Measurements from ENCODE around the gene CPLANE1. TPM values are rescaled to one million over a fixed set of nuclear protein-coding genes. Genes with fewer than 3 reads are reported as not detected.

The CPLANE1 gene
- total and polyA plus RNA-seq, 2 of the 4 experiments (the other 2 are of a cell fraction), result 4.4 to 17.9 TPM

DNA sequence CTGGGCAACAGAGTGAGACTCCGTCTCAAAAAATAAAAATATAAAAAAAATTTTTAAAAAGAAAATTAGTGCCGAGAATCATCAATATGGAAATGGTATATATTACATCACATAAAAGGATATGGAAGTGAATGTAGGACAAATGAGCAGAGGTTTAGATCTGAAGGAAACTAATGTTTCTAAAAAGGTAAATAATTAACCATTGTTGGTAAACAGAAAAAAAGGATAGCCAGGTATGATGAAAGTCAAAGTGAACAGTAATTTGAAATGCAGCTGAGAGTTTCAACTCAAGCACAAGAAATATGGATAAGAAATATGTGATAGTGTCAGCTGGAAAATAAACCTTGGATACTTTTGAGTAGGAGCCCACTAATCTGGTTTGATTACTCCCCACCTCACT is 76.2 kb downstream of the CPLANE1 start:
- Histone ChIP-seq H2BK15ac (ENCODE audit: low read depth, low read length) (no peak overlapping the region), H2AK5ac (ENCODE audit: low read depth, low read length) (no peak overlapping the region), H3K79me1 (ENCODE audit: low read depth in 1 of 2, low read length in 2 of 2) (no peaks in the 10 kb centered on the region), H4K8ac (ENCODE audit: low read depth in 2 of 2, low read length in 2 of 2) (no peak overlapping the region), H3K4me3 (ENCODE audit: insufficient read depth, low read depth, low read length) (no peak overlapping the region), H2BK20ac (ENCODE audit: low read depth, low read length) (no peak overlapping the region), H3K36me3 (ENCODE audit: control insufficient read depth, insufficient read depth, low read length) (peaks cover 30% of the 10 kb centered on the region), H3K56ac (ENCODE audit: extremely low read depth, insufficient read depth, low read length) (no peak overlapping the region), H3K18ac (ENCODE audit: low read depth, low read length) (no peak overlapping the region), H3K23ac (ENCODE audit: low read depth, low read length) (no peak overlapping the region), H4K5ac (ENCODE audit: low read depth, low read length) (no peak overlapping the region), H3K27me3 (ENCODE audit: control insufficient read depth, insufficient read depth, low read length) (no peaks in the 10 kb centered on the region), H4K91ac (ENCODE audit: insufficient read depth, low read depth, low read length) (no peak overlapping the region), H3K14ac (replicated peaks; ENCODE audit: low read depth, low read length) (no peak overlapping the region), H4K20me1 (ENCODE audit: insufficient read depth, low read length) (no peaks in the 10 kb centered on the region), H2BK120ac (ENCODE audit: low read depth, low read length) (no peak overlapping the region), H2BK5ac (ENCODE audit: low read depth, low read length, poor library complexity, severe bottlenecking) (no peak overlapping the region), H2AFZ (replicated peaks; ENCODE audit: low read length, poor library complexity) (no peak overlapping the region), H3K4ac (ENCODE audit: low read depth, low read length) (no peak overlapping the region), H3K27ac (ENCODE audit: insufficient read depth, low read length) (no peak overlapping the region), H3K4me2 (ENCODE audit: low read depth, low read length) (no peak overlapping the region), H3K9ac (ENCODE audit: low read depth, low read length) (no peak overlapping the region), H3K4me1 (ENCODE audit: control insufficient read depth, insufficient read depth, low read length) (no peaks in the 10 kb centered on the region; the same call in 1 of the 2 replicates), H3K9me3 (ENCODE audit: control insufficient read depth, insufficient read depth, low read length) (no peaks in the 10 kb centered on the region), H2AK9ac (replicated peaks; ENCODE audit: low read depth, low read length, poor library complexity) (no peak overlapping the region), H3K9me1 (ENCODE audit: insufficient read depth, low read length) (no peaks in the 10 kb centered on the region)
- DNase-seq, result no peak
- WGBS, 2 experiments (ENCODE audit: extremely low coverage in 2 of 2, insufficient read length in 1 of 2), result no CpG with 5 or more reads among the region's 2 CpGs
- BruUV-seq (replicated peaks), result no TSS peak
- dilution Hi-C loops (cut with HindIII; ENCODE audit: low sequenced_read_pairs, unreplicated experiment), result no loop called here
- intact Hi-C loops (cut with micrococcal nuclease), result loop anchor here (10.0 kb wide), 1 partner anchor 132 kb away; no protein-coding TSS in a partner anchor
- in situ Hi-C loops (cut with MboI; ENCODE audit: low sequenced_read_pairs), result no loop called here
- ATAC-seq (ENCODE audit: low read depth), result no peak
- TF ChIP-seq, protein P1, sequence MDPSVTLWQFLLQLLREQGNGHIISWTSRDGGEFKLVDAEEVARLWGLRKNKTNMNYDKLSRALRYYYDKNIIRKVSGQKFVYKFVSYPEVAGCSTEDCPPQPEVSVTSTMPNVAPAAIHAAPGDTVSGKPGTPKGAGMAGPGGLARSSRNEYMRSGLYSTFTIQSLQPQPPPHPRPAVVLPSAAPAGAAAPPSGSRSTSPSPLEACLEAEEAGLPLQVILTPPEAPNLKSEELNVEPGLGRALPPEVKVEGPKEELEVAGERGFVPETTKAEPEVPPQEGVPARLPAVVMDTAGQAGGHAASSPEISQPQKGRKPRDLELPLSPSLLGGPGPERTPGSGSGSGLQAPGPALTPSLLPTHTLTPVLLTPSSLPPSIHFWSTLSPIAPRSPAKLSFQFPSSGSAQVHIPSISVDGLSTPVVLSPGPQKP (IDR thresholded peaks at IDR 0.05; ENCODE audit: borderline replicate concordance, low read depth, low read length), result no peak
- TF ChIP-seq FOS (IDR thresholded peaks at IDR 0.05; ENCODE audit: low read depth, low read length), result no peak
- no peak for TF ChIP-seq RFX5 (IDR thresholded peaks at IDR 0.05; ENCODE audit: low read depth, low read length)
- TF ChIP-seq MXI1 (IDR thresholded peaks at IDR 0.05; ENCODE audit: borderline replicate concordance, low read depth, low read length), result no peak
- no peak for TF ChIP-seq NFE2L2 (IDR thresholded peaks at IDR 0.05; ENCODE audit: low read depth, low read length)
- TF ChIP-seq, protein P2, sequence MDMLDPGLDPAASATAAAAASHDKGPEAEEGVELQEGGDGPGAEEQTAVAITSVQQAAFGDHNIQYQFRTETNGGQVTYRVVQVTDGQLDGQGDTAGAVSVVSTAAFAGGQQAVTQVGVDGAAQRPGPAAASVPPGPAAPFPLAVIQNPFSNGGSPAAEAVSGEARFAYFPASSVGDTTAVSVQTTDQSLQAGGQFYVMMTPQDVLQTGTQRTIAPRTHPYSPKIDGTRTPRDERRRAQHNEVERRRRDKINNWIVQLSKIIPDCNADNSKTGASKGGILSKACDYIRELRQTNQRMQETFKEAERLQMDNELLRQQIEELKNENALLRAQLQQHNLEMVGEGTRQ (IDR thresholded peaks at IDR 0.05; ENCODE audit: low read depth, low read length), result no peak
- no peak for TF ChIP-seq BHLHE40 (IDR thresholded peaks at IDR 0.05; ENCODE audit: low read depth, low read length)
- no peak for TF ChIP-seq MAZ (IDR thresholded peaks at IDR 0.05; ENCODE audit: borderline replicate concordance, low read depth, low read length)
- no peak for TF ChIP-seq SMC3 (IDR thresholded peaks at IDR 0.05; ENCODE audit: low read depth, low read length)
- no peak for TF ChIP-seq RAD21 (IDR thresholded peaks at IDR 0.05; ENCODE audit: low read length)
- no peak for TF ChIP-seq CHD1 (IDR thresholded peaks at IDR 0.05; ENCODE audit: low read depth, low read length)
- no peak for TF ChIP-seq RCOR1 (IDR thresholded peaks at IDR 0.05; ENCODE audit: insufficient replicate concordance, low read length)
- no peak for TF ChIP-seq POLR2A (IDR thresholded peaks at IDR 0.05; ENCODE audit: low read depth, low read length)
- TF ChIP-seq, protein P3, sequence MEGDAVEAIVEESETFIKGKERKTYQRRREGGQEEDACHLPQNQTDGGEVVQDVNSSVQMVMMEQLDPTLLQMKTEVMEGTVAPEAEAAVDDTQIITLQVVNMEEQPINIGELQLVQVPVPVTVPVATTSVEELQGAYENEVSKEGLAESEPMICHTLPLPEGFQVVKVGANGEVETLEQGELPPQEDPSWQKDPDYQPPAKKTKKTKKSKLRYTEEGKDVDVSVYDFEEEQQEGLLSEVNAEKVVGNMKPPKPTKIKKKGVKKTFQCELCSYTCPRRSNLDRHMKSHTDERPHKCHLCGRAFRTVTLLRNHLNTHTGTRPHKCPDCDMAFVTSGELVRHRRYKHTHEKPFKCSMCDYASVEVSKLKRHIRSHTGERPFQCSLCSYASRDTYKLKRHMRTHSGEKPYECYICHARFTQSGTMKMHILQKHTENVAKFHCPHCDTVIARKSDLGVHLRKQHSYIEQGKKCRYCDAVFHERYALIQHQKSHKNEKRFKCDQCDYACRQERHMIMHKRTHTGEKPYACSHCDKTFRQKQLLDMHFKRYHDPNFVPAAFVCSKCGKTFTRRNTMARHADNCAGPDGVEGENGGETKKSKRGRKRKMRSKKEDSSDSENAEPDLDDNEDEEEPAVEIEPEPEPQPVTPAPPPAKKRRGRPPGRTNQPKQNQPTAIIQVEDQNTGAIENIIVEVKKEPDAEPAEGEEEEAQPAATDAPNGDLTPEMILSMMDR (conservative IDR thresholded peaks at IDR 0.05; ENCODE audit: low read depth, low read length), result no peak
- TF ChIP-seq MAFK (IDR thresholded peaks at IDR 0.05; ENCODE audit: low read depth, low read length), result no peak
- no peak for TF ChIP-seq CEBPB (IDR thresholded peaks at IDR 0.05; ENCODE audit: low read depth, low read length)
- POLR2A ChIA-PET (ENCODE audit: unreplicated experiment), result no interaction called here
- CTCF ChIA-PET, result no interaction called here
